Superior temporal gyrus (tissue), 1 donor: ENCODE measurements around the gene ARHGAP15.

Experiments used
- DNase-seq: peaks from one replicate; pipeline ENCODE4 v3.0.0-alpha.2; 2016; ENCODE audit errors: extremely low spot score

The ARHGAP15 gene

DNA sequence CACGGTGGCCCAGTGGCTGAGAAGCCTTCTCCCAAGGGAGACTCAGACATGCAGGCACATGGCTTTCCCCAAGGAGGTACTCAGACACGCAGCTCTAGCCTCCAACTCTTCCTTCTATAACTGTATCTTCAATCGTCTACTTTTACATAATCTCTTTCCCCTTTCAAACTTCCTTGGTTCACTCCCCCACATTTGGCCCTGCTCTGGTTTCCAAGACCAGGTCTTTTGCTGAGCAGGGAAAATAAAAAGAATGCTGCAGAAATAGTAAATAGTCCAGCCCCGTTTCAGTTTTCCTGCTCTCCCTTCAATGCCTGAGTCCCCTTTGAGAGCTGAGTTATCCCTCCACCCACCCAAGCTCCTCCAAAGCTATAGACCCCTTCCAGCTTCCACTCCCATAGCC lies 635.0 kb downstream of the ARHGAP15 start:
- no peak for DNase-seq

DNA sequence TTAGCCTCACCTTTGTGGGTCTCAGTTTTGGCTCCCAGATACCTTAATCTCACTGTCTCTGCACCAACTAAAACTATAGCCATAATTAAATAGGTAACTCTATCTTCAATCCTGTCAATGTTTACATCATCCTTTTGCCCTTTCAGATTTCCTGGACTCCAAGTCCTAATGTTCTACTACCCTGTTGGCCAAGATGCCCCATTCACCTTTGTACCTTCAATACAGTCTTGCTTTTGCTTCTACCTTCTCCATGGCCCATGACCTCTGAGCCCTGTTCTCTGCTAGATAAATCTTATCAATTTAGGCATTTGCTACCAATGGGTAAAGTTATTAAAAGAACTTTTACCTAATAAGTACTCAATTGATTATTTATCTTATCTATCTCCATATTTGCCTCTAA lies 635.5 kb downstream of the ARHGAP15 start:
- no peak for DNase-seq

DNA sequence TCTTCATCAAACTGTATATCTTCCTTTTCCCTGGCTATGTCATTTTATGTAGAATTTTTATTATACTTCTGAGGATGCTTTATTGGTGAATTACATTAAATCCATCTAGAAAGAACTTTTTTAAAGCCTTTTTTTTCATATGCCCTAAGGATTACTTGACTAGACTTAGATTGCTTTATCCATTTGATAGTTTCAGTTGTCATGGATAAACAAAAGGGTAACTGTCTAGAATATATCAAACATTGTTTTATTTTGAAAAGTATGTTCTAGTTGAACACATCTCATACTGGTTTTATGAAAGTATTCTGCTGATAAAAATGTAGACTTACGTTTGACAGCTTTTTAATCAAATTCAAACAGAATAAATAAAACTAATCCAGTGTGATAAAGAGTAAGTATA lies 639.8 kb downstream of the ARHGAP15 start:
- DNase-seq, result no peak

DNA sequence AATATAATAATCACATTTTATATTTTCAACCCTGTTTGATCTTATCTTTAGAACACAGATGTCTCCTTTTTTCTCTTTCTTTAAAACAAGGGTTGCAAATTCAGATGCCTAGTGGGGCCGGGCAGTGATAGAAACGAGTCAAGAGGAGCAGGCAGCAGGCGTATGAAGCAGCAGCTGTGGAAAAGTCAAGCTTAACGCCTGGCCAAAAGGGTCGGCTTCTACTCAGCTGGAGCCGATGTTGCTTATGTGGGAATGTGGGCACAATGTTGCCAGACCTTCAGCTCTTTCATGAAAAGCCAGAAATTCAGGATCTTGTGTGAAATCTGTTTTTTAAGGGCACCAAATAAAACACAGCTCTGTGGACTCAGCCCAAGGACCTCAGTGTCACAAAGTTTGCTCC lies 642.7 kb downstream of the ARHGAP15 start:
- DNase-seq, result no peak

DNA sequence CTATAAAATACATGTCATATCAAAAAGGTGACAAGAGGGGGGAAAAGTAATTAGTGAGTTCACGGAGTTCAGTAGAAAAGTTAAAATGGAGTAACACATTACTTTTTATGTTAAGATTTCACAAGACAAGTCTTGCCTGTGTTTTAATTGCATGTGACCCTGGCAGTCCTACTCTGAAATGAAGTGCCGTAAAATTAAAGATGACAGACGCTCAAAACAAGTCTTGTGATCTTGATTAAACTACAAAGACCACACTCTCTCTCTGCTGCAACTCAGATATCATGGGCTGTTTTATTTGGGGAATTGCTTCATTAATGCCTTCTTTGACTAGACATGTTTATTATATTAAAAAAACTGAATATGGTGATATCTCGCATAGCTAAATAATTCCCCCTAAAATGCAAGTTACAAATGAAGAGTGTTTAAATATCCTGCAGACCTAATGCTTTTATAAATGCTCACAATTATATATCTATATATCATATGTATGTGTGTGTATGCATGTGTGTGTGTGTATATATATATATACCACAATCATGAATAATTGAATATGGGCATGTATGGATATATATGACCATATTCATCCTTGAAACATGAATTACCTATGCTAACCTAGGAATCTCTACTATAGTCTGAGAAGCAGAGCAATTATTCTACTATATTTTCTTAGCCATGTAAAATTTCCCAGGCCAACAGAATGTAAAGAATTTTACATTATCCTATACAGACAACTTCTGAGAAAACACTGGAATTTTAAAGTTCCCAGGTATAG lies 647.5 kb downstream of the ARHGAP15 start:
- no peak for DNase-seq

DNA sequence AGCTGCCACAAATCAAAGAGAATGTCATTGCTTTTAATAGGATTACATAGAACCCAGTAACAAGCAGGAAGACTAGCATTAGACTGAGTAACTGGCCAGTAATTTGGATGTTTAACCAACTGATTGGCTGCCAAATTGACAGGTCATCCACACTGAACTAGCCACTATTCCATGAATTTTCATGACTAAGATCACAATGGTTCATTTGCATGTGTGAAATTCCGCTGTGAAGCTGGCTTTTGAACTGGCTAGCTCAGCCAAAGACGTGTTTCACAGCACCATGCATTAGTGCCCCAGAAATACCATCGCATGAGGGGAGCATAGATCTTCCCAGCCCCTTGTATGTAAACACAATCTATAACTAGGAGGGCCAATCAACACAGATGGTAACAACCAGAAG lies 649.8 kb downstream of the ARHGAP15 start:
- no peak for DNase-seq

DNA sequence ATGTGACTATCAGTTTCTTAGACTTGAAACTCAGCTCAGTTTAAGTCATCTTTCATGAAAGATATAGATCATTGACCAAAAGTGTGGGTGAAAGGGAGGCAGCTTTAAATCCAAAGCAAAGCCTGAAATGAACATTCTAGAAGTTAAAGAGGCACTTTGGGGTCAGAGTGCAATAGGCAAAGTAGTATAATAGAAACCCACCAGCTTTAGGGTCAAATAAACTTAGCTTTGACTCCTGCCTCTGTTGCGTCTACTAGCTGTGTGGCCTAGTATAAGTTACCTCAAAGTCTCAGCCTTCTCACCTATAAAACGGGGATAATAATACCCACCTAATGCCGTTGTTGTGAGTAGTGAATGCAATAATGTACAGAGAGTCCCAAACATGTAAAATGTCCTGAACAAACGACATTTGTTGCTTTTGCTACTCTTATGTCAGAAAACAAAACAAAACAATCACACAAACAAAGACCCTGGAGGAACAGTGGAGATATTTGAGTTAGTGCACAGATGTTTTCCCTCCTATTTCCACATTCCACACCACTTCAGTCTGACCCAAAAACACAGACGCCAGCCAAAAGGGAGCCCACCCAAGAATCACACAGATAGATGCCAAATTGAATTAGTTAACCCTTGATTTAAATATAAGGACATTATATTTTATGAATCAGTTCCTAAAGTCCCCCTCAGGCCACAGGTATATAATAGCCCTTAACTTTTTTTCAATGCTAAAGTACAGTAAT lies 657.0 kb downstream of the ARHGAP15 start:
- DNase-seq, result no peak

DNA sequence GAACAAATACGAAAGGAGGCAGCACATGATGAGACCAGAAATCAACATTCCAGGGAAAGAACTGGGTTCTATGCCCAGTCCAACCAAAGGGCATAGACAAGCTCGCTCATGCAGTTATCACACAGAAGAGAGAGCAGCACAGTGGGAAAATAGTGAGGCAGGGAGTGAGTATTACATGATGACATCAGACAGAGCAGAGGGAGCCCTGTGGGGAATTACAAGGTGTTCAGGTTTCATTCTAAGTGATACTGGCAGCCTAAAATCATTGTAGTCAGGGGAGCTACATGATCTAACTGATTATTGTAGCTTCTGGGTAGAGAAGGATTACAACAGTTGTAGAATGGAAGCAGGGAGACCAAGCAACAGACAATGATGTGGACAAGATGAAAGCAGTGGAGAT lies 658.5 kb downstream of the ARHGAP15 start:
- DNase-seq, result no peak

DNA sequence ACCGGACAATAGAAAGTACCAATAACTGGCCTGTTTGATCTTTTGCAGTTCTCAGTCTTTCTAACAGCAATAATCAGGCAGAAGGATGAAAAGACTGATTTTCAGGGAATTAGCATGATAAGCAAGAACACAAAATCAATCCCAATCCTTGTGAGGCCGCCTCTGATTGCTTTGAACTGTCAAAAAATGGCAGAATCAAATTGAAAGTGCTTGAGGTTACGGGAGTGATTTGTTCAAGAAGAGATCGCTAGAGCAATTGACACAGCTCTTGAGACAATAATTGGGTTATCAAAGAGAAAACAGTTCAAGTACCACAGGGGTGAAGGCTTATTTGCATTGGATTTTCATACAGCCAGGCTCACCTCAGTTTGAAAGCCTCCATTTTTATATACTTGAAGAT lies 663.4 kb downstream of the ARHGAP15 start:
- no peak for DNase-seq

DNA sequence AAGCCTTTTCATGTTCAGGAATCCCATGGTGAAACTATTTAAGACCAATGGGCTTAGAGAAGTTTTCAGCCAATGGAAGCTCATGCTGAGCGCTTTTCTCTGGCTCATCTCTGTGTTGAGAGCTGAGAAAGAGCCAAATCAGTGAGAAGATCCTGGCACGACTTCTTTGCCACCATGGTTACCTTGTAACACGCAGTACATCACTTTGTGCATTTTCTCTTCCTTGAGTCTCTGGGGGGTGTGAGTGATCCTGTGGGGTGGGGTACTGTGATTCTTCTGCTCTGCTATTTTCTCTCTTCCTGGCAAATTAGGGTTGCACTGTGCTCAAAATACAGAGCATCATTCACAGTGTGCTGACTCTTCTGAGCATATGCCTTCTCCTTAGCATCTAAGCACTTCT lies 664.2 kb downstream of the ARHGAP15 start:
- DNase-seq, result no peak

DNA sequence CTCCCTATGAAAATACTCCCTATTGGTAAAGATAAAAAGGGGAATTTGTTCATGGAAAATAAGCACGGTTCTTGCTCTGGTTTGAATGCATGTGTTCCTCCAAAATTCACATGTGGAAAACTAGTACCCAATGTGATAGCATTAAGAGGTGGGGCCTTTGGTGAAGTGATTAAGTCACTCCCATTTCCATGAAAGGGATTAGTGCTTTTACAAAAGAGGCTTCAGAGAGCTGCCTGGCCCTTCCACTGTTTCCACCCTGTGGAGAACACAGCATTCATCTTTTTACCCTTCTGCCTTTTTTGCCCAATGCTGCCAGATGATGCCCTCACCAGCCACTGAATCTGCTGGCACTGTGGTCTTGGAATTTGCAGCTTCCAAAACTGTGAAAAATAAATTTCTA lies 666.8 kb downstream of the ARHGAP15 start:
- DNase-seq, result no peak

DNA sequence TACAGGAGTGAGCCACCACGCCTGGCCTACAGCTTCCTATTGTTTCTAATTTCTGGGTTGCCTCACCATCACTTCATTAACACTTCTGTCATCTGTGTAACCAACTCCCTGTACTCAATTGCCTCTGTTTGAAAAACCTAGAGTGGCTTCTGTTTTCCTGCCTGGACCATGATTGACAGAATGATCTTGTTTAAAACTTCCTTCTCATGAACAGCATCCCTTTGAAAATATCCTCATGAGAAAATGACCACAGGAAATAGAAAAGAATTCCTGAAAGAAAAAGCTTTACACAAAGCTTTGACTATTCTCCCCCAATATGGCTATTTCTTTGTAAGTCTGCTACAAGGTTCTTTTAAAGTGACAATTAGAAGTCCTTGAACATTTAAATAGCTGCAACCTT lies 672.3 kb downstream of the ARHGAP15 start:
- DNase-seq, result no peak

DNA sequence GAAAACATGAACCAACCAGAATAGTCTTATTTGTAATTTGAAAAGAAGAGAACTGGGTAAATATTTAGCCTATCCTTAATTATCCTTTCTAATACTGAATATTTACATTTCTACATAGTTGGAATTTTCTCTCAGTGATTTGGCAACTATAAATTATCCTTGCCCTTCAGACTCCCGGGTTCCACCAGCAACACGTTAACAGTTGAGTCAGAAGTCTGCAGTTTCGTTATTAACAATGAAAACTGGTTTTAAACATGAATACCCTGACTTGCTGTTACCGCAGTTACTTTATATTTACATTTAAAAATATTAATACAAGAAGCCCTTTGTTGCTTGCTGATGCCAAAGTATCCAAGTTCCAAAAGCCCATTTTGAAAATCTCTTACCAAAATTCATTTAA lies 673.0 kb downstream of the ARHGAP15 start:
- no peak for DNase-seq

DNA sequence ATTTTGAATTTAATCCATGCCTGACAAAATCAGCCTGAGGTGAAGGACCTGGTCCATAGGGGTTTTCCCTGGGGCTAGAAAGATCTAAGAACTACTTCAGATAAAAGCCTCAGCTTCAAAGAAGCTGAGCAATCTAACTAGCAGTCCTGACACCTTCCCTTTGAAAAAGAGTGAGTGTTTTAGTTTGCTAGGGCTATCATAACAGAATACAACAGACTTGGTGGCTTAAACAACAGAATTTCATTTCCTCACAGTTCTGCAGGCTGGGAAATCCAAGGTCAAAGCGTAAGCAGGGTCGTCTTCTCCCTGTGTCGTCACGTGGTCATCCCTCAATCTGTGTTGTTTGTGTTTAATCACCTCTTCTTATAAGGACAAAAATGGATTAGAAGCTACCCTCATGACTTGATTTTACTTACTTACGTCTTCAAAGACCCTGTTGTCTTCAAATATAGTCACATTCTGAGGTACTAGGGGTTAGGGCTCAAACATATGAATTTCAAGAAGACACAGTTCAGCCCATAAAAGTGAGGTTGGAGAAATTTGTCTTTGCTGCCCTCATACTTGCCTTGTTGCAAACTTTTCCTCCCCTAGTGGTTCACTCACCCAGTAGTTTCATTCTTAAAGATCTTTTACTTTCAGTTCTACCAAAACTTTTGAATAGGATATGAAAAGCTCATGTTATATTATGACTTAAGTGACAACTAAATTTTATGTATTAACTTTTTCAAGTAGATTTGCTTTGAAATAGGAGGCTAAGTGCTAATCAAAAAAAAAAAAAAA lies 673.8 kb downstream of the ARHGAP15 start:
- no peak for DNase-seq

DNA sequence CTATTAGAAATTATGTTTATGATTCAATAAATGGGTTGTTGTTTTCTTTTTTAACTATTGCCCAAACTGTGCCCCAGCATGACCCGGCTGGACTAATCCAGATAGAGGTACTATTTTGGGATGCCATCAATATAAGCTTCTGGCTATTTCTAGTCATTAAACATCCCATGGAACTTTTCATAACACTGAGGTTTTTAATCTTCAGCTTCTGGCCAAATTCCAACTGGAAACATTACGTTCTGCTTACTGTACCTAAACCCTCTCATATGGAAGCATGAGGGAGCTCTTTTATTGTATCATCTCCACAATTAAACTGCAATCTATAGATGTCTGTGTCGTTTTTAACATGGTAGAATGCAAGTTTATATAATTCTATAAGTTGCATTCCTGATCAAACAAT lies 674.7 kb downstream of the ARHGAP15 start:
- no peak for DNase-seq

DNA sequence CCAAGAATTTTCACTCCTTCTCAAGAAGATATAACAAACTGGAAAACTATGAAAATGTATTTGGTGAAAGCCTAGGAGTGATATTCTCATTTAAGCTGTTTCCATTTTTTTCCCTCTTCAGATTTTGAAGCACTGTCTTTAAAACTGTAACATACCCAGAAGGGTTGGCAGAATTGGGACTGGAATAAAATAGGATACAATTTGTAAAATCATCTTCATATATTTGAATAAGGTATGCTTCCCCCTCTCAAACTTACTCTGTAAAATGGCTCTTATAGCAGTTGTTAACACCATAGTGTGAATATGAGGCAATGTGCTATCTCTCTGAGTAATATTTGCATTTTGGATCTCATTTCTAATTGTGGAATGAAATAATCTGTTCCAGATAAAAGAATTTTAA lies 676.4 kb downstream of the ARHGAP15 start:
- DNase-seq, result no peak

DNA sequence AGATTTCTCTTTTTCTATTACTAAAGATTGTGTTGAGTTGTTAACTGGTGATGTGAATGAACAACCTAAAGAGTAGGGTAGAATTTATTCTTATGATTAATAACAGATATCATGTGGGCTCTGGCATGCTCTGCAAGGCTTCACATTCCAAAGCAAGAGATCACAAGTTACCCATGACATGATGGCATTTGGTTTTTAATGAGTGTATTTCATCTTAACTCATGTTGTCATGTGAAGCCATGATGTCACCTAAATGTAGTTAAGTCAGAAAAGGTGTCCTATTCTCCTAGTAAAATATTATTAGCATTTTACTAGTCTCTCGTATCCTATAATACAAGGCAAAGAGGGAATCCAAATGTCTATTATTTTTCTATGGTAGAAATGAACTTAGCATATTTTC lies 678.0 kb downstream of the ARHGAP15 start:
- no peak for DNase-seq

DNA sequence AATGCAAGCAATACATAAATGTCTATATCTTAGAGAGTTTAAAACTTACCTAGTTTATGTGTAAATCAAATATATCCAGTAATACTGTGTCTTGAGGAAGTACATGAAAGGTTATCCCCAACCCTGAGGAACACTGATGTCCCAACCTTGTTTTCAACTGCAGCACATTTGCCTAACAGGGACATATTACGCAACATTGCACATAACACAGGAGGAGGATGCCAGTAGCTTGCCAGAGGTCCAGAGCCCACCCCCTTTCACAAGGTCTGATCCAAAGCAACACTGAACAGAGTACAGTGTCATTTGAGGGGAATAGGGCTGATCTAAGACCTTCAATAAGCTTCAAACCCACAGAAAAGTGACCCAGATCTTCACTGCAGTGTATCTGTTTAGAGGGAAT lies 678.5 kb downstream of the ARHGAP15 start:
- no peak for DNase-seq

DNA sequence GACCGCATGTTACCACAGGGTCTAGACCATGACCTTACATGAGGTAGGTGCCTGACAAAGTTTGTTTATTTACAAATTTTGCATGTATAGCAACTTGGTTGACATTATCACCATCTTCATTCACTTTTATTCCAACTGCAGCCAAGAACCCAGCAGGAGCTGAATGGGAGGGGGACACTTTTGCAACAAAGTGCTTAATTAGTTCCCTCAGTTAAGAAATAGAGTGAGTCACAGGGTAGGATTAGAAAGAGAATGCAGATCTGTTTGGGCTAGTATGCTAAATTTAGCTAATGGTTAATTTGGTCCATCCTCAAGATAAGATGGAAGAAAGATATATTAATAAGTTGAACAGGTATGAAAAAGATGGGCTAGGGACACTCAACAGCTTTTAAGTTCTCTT lies 678.9 kb downstream of the ARHGAP15 start:
- no peak for DNase-seq

DNA sequence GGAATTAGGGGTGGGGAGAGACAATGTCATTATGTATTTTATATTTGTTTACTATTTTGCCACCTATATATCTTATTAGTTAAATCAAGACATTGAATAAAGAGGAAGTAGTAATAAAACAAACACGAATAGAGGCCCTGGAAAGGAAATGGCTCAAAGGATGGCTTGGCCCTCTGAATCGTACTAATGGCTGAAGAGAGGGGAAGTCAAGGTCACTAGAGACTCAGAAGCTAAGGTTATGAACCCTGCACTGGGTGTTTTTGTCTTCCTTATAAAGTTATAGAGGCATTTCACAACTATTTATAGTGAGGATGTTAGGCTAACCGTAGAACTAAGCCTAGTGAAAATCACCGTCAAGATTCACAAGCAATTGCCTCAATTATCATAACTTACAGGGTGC lies 685.9 kb downstream of the ARHGAP15 start:
- DNase-seq, result no peak

DNA sequence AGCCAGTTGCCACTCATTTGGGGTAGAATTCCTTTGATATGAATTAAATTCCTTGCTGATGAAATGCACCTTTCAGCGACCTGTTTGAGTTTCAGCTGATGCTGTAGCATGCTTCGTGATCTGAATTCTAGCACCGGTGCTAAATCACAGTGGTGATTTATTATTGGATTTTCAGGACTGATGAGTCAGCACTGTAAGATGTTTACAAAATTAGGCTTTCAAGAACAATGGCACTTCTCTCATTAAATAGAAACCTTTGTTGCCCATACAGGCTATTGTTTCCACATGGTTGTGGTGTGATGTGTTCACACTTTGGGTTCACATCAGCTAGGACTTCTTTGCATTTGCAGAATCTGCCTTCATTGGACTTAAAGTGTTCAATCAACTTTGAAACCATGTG lies 687.7 kb downstream of the ARHGAP15 start:
- DNase-seq, result no peak
